ENCODE measurements around the gene CENPB.

CENPB gene

DNA sequence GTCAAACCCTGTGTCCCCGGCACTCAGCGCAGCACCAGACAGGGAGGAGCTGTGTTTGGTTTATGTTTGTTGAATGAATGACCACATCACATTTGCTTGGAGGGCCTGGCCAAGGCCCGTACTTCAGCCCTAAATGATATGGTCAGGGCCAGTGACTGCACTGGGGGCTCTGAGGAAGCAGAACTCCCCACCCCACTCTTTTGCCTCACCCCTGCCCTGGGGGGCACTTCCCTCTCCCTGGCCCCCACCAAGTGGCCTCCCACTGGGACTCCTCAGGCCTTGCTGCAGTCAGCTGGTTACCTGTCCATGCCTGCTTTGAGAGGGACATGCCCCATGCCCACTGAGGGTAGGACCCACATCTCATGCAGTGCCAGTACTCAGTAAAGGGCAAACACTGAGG lies 21.9 kb downstream of the CENPB start:
- no peak for DNase-seq

DNA sequence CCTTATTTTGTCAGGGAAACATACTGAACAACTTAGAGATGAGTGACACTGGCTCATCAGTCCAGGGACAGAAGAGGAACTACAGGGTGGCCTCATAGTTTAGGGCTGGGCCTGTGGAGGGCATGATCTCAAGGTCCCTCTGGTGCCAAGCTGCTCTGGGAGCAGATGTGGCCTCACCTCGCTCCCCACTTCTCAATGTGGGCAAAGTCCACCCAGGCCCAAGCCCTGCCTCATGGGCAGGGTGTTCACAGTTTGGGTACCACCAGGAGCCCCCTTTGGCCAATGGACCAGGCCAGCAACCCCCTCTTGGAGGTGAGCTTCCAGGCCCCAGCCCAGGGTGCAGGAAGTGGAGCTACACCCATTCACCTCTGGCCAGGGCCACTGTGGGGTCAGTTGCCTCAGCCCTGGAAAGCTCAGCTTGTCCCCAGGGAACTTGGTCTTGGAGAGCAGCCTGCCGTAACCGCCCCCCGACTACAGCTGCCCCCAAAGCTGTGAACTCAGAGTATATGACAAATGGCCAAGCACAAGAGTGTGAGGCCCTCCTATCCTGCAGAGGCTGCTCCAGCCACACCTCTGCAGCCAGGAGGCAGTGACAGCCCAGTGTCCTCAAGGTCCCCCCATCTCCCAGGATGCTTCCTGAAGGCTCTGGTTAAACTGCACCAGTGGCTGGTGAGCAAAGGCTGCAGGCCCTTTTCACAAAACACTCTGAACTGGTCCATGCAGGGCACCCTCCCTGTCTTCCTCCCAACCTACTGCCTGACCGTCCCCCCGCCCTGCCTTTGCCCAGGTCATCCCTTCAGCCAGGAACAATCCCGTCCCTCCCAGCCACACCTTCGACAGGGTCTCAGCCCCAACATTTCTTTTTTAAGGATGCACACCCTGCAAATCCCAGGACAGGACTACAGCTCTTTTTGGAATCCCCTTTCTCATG lies 22.6 kb downstream of the CENPB start:
- DNase-seq = no peak

GRCh38 chr20:3760655-3761348 lies 25.7 kb downstream of the CENPB start:
- no peak for DNase-seq

- DNase-seq = no peak
Measured at GRCh38 chr20:3759884-3760283, 26.7 kb downstream of the CENPB start.

- DNase-seq = no peak
Measured at GRCh38 chr20:3759316-3759823, 27.2 kb downstream of the CENPB start.

- no peak for DNase-seq
Measured at GRCh38 chr20:3758566-3758965, 28.0 kb downstream of the CENPB start.

- no peak for DNase-seq
Measured at GRCh38 chr20:3757268-3757667, 29.3 kb downstream of the CENPB start.

DNA sequence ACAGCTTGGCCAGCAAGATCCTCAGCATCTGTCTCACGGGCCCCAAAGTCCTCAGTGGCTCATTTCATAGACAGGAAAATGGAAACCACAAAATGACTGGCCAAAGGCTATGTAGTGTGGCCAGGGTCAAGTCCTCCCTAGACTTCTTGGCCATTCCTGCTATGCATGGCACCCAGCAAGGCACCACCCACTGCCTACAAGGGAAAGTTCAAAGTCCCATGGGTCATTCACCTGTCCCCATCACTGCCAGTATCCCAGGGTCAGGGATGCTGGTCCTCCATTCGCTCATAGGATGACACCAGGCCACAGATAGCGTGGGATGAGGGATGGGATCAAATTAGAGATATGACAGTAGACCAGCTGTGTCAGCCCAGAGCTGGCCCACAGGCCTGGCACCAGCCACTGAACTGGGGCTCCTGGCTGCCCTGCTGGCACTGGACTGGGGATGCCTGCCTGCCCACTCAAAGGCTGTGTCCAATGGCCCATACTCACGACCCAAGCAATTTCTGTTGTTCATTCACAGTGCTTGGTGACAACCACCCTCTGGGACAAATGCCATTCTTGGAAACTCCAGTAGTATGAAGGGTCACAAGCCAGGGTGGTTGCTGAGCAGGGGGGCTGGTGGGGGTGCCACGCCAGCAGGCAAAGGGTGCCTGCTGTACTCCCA lies 30.6 kb downstream of the CENPB start:
- DNase-seq = no peak

DNA sequence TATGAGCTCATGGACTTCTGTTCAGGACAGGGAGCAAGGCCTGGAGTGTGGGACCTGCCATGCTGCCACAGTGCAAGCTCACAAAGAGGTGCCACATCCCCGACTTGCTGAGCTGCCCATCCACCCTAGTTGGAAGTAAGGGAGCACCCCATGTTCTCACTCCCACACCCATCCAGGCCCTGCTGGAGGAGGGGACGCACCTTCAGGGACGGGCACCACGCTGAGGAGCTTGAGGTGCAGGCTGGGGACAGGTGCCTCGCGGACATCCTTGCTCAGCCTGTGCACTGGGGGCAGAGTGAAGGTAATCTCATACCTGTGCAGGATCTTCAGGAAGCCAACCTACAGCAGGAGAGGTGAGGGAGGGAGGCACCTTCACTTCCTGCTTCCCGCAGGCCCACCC lies 31.3 kb downstream of the CENPB start:
- no peak for DNase-seq

DNA sequence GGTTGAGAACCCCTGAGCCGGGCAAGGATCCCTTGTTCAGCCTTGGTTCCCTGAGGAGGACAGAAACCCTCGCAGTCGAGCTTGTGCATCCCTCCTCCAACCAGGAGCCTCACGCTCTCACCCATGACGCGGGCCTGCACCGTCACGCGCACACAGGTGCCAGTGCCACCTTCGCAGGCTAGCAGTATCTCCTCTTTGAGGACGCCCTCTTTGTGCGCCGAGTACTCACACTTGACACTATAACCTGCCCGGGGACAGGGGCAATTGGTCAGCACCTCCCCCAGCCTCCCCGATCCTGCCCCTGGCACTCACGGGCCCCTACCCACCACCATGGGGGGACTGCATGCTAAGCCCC lies 32.3 kb downstream of the CENPB start:
- no peak for DNase-seq

DNA sequence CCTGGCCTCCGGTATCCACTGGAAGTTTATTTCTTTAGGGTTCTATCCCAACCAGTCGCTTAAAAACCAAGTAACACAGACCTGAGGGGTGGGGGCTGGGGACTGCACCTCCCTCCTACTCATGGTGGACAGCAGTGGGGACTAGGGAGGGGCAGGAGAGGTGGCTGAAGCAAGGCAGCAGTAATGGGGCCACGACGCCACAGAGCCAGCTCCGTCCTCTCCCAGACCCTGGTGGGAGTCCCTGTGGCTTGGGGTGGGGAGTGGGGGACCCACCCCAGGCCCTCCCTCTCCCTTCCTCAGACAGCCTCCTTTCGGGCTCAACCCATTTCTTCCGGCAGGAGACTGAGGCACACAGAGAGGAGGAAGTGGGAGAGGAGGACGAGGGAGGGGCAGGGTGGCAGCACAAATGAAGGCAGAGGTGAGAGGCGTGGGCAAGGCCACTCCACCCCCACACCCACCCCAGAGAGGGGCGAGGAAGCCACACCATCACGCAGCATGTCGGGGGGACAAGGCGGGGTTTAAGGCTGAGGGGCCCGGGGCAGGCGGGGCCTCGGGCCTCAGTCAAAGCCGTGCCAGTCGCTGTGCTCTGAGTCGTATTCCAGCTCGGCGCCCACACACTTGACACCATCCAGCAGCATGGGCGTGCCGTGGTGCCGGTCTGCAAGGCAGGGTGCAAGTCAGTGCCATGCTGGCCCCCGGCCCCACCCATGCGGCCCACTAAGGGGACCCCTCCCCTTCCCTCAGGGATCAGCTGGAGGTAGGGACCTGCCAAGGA lies 32.9 kb downstream of the CENPB start:
- no peak for DNase-seq

- peak; percentile 46 for DNase-seq
Measured at GRCh38 chr20:3753098-3753497, 33.4 kb downstream of the CENPB start.

DNA sequence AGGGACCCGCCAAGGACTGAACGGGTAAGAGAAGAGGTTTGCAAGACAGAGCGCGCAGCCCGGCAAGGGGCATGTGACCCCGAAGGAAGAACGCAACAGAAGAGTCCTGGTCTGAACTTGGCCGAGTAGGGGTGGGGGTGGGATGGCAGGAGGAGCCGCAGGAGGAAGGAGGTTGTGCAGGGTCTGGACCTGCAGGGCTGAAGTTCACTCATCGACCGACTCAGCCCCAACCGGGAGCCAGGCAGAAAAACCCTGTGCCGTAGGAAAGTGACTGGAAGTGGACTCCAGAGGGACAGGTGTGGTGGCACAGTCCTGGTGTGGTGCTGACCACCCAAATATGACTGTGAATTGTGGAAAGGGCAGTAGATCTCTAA lies 34.2 kb downstream of the CENPB start:
- DNase-seq = no peak

DNA sequence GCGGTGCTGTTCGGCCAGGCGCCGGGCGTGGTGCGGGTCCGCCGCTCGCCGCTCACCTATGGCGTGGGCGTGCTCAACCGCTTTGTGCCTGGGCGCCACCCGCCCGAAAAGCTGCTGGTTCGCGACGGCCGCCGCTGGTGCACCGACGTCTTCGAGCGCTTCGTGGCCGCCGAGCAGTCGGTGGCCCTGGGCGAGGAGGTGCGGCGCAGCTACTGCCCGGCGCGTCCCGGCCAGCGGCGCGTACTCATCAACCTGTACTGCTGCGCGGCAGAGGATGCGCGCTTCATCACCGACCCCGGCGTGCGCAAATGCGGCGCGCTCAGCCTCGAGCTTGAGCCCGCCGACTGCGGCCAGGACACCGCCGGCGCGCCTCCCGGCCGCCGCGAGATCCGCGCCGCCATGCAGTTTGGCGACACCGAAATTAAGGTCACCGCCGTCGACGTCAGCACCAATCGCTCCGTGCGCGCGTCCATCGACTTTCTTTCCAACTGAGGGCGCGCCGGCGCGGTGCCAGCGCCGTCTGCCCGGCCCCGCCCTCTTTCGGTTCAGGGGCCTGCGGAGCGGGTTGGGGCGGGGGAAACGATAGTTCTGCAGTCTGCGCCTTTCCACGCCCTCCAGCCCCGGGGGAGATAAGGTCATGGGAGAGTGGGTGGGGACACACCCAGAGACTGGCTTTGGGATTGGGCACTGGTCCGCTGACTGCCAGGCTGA lies 34.7 kb downstream of the CENPB start:
- DNase-seq = no peak

GRCh38 chr20:3751305-3751674 lies 35.2 kb downstream of the CENPB start:
- no peak for DNase-seq

DNA sequence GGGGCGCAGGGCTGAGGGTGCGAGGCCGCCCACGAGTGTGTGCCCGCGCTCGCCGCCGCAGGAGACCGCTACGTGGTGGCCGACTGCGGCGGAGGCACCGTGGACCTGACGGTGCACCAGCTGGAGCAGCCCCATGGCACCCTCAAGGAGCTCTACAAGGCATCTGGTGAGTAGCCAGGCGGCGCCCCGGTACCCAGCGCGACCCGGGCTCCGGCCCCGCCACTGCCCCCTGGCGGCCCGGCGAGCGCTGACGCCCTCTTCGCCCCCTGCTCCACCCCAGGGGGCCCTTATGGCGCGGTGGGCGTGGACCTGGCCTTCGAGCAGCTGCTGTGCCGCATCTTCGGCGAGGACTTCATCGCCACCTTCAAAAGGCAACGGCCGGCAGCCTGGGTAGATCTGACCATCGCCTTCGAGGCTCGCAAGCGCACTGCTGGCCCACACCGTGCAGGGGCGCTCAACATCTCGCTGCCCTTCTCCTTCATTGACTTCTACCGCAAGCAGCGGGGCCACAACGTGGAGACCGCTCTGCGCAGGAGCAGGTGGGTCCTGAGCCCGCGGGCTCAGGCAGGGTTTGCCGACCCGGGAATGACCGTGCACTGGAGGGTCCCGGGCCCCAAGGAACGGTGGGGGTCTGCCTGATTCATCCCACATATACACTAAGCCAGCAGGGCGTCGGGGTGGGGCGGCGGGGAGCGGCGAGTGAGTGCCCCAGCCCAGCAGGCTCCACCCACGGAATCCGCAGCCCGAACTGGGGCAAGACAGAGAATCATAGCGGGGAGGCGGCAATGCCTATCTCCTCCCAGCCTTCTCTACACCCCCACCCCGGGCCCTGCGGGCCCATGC lies 36.6 kb downstream of the CENPB start:
- no peak for DNase-seq

DNA sequence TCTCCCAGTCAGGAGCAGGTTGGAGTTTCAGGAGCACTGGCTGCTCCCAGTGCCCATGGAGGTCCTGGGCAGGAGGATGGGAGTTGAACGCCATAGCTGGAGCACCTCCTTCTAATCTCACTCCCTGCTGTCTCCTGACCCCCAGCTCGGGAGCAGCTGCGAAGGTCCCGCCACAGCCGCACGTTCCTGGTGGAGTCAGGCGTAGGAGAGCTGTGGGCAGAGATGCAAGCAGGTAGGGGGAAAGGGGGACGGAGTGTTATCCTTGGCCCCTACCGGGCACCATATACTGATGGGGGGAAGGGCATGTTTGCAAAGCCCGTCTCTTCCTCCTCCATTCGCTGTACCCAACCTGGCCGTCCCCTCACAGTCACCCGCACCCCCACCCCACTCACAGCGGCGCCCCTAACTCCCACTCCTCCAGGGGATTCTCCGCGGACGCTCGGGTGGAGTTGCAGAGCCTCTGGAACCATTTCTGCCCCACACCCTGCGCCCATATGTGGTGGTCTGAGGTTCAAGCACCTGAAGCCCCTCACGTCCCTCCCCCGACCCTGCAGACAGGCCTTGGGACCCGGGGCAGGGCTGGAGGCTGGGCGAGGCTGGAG lies 37.4 kb downstream of the CENPB start:
- no peak for DNase-seq

- no peak for DNase-seq
Measured at GRCh38 chr20:3748073-3748472, 38.5 kb downstream of the CENPB start.

DNA sequence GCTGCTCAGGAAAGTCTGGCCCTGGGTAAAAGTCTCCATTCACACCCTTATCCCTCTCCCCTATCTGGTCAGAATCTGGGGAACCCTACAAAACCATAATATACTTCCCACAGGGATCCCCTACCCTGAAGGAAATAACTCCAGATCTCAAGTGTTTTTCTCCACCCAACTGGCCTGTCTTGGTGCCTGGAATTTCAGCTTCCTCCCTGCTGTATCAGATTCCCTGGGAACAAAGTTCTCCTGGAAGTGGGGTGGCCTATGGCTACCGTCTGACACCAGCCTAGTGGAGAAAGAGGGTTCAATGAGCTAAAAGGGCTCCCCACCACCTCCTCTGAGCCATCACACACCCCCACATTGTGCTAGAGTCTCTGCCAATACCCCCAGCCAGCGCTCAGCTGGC lies 39.1 kb downstream of the CENPB start:
- DNase-seq = no peak

DNA sequence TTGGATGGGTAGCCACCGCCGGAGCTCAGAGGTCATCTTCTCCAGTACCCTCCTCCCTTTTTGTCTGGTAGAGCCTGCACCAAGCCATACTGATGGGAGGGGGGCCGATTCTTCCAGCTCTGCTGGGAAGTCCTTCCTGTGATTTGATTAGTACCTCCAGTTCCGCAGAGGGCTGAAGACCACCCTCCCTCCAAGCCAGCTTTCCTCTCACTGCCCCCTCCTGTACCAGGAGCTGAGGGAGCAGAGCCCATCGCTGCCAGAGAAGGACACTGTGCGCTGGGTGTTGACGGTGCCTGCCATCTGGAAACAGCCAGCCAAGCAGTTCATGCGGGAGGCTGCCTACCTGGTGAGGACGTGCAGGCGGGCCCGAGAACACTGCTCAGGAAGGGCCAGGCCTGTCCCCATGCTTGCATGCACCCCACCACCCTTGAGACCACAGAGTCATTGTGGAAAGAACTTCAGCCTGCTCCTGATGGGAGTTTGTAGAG lies 40.8 kb downstream of the CENPB start:
- DNase-seq = no peak
